ENCODE data around the gene MORN4. TPM values are rescaled to one million over a fixed set of nuclear protein-coding genes. Genes with fewer than 3 reads are reported as not detected.
A peak's percentile ranks its signal among the peaks of the same experiment; 100 is the strongest.

The MORN4 gene
- total RNA-seq, 2 donors from 2014 or later = 1.8 to 2.3 TPM

GRCh38 chr10:97584798-97585438, 48.4 kb downstream of the MORN4 start:
- no peak overlapping the region for H3K4me3 ChIP-seq
- TF ChIP-seq CTCF (IDR thresholded peaks at IDR 0.05) = no peak
- no peaks in the 10 kb centered on the region for H3K36me3 ChIP-seq
- H3K9me3 ChIP-seq = no peaks in the 10 kb centered on the region
- intact Hi-C loops (cut with DNase I) = no loop called here
- H3K4me1 ChIP-seq = no peaks in the 10 kb centered on the region
- no peak overlapping the region for H3K9ac ChIP-seq (ENCODE audit: low read depth in 2 of 2, low read length in 2 of 2)
- H3K27me3 ChIP-seq = no peaks in the 10 kb centered on the region
- H3K27ac ChIP-seq = no peak overlapping the region
- no peak for DNase-seq

DNA sequence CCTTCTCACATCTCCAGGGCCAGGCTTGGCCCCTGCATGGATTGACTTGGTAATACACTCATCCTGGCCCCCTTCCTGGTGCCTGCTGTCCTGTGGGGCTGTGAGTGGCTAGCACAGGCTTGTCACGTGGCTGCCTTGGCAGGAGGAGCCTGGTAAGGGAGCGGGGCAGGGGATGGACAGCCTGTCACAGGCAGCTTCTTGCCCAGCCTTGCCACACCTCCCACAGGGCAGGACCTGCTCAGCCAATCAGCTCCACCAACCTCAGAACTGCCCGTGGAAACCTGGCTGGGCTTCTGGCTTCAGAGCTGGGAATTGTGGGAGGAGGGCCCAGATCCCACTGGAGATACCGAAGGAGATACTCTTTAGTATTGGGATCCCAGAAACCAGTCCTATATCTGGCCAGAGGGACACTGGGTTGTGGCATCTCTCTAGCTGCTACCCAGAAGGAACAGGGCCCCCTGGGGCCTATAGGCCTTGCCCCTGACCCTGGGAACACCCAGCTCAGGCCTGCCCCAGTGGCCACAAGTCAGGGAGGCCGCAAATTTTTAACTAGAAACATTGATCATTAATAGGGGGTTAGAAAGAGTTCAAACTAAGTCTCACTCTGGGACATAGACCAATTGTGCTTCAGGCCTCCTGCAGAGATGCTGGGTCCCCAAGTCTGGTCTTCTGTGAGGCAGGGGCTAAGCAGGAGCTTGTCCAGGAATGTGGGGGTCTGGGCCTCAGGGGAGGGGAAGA, 49.1 kb downstream of the MORN4 start, which contains the start of gene HOGA1:
TSS of gene HOGA1 (plus strand) at position 330 of the 738 bp plus-strand sequence. CDS start at position 645, 315 bp downstream.
- no peaks in the 10 kb centered on the region for H3K27me3 ChIP-seq
- no peaks in the 10 kb centered on the region for H3K9me3 ChIP-seq
- H3K4me1 ChIP-seq = no peaks in the 10 kb centered on the region
- H3K36me3 ChIP-seq = no peaks in the 10 kb centered on the region
- TF ChIP-seq CTCF (IDR thresholded peaks at IDR 0.05) = no peak
- H3K27ac ChIP-seq = no peak within 1 kb of the TSS
- no peak within 1 kb of the TSS for H3K9ac ChIP-seq (ENCODE audit: low read depth in 2 of 2, low read length in 2 of 2)
- intact Hi-C loops (cut with DNase I) = no loop called here
- peak; percentile 32 for DNase-seq
- no peak within 1 kb of the TSS for H3K4me3 ChIP-seq

DNA sequence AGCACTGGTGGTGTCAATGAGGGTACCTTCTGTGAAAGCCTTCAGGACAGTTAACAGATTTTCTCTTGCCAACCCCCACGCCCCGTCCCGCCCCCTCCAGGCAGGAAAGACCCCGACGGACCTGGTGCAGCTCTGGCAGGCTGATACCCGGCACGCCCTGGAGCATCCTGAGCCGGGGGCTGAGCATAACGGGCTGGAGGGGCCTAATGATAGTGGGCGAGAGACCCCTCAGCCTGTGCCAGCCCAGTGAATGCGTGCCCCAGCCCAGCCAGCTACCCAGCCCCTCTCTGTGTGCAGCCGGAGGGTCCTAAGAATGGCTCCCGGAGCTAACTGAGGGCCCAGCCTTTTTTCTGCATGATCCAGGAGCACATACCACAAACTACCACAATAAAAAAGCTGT, 49.8 kb downstream of the MORN4 start:
- Histone ChIP-seq H3K27me3 (no peaks in the 10 kb centered on the region), H3K9me3 (no peaks in the 10 kb centered on the region), H3K27ac (no peak overlapping the region), H3K4me1 (no peaks in the 10 kb centered on the region), H3K9ac (ENCODE audit: low read depth in 2 of 2, low read length in 2 of 2) (no peak overlapping the region), H3K4me3 (no peak overlapping the region), H3K36me3 (no peaks in the 10 kb centered on the region)
- no peak for TF ChIP-seq CTCF (IDR thresholded peaks at IDR 0.05)
- DNase-seq = no peak
- intact Hi-C loops (cut with DNase I) = no loop called here

GRCh38 chr10:97582169-97582568, 51.1 kb downstream of the MORN4 start:
- no peak for DNase-seq
- intact Hi-C loops (cut with DNase I) = no loop called here
- H3K4me1 ChIP-seq = no peaks in the 10 kb centered on the region
- no peak overlapping the region for H3K27ac ChIP-seq
- H3K4me3 ChIP-seq = no peak overlapping the region
- H3K36me3 ChIP-seq = no peaks in the 10 kb centered on the region
- TF ChIP-seq CTCF (IDR thresholded peaks at IDR 0.05) = no peak
- H3K9ac ChIP-seq (ENCODE audit: low read depth in 2 of 2, low read length in 2 of 2) = no peak overlapping the region
- no peaks in the 10 kb centered on the region for H3K27me3 ChIP-seq
- H3K9me3 ChIP-seq = no peaks in the 10 kb centered on the region

DNA sequence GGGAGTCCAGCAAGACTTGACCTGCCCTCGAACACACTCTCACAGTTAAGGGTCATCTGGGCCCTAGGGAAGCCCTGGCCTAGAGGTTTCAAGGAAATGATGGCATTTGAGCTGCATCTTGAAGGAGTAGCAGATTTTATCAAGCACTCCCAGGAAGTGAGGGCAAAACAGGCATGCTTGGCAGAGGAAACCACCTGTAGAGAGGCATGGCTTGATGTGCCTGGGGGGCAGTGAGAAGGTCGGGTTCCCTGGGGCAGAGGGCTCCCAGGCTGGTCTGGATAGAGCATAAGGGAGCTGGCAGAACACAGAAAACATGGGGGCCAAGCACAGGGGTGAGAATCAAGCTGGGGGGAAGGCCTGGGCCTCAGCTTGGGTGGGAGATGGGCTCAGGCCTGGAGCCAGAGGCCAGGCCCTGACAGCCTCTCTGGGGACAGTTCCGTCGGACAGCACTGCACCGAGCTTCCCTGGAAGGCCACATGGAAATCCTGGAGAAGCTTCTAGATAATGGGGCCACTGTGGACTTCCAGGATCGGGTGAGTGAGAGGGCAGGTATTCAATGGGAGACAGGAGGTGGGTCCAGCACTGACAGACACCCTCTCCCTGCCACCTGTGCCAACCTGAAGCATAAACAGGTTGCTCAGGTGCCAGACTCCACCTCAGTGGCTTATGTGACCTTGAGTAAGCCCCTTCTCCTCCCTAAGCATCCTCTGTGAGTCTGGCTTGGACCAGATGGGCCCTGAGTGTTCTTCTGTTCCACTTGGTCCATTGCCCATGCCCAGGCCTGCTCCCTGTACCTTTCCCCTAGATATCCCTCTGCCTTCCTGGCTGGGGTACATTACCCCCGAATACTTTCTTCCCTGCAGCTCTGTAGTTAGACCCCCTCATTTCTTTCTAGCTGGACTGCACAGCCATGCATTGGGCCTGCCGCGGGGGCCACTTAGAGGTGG, 52.6 kb downstream of the MORN4 start:
- Histone ChIP-seq H3K4me3 (no peak overlapping the region), H3K4me1 (no peaks in the 10 kb centered on the region), H3K27me3 (no peaks in the 10 kb centered on the region), H3K27ac (no peak overlapping the region), H3K9me3 (no peaks in the 10 kb centered on the region), H3K36me3 (no peaks in the 10 kb centered on the region), H3K9ac (ENCODE audit: low read depth in 2 of 2, low read length in 2 of 2) (no peak overlapping the region)
- no peak for TF ChIP-seq CTCF (IDR thresholded peaks at IDR 0.05)
- intact Hi-C loops (cut with DNase I) = no loop called here
- no peak for DNase-seq

Data from colonic mucosa (tissue), 4 donors.